ENCODE measurements around the gene ZNF491. TPM values are rescaled to one million over a fixed set of nuclear protein-coding genes. Genes with fewer than 3 reads are reported as not detected.

ZNF491 gene
- total and polyA plus RNA-seq, 9 of the 15 experiments (the other 6 are each of a cell fraction or from before 2014, with no cell fraction given): 0.19 to 0.95 (median 0.39) TPM; not detected in 1

DNA sequence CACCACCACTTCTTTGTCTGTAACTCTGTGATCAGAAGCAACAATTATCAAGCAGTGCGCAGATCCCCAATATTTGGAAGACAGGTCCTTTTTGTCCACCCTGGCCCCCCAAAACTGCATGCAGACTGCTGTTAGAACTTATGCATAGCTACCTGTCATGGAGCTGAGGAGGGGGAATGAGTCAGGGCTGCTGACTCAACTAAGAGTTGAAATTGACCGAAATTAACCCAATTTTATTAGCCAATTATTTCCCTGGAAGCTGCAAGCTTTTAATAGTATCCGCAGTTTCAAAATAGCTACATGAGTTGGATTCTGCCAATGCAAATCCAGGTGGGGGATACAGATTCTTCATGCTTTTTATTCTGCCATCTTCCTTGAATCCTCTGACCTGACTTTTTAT, 14.0 kb upstream of the ZNF491 start:
- ATAC-seq: no peak
- no peak overlapping the region for H3K27ac ChIP-seq (ENCODE audit: extremely low read depth, low read depth, low read length)
- POLR2A ChIA-PET: no interaction called here
- in situ Hi-C loops (cut with MboI) (no loop called here), intact Hi-C loops (cut with micrococcal nuclease) (no loop called here)
- CTCF ChIA-PET (ENCODE audit: low intra/inter-chr PET ratio): no interaction called here
- no peak overlapping the region for H3K9ac ChIP-seq (ENCODE audit: insufficient read depth in 1 of 2, low read depth in 2 of 2, low read length in 2 of 2)
- no peak overlapping the region for H3K4me3 ChIP-seq
- no peaks in the 10 kb centered on the region for H3K27me3 ChIP-seq (ENCODE audit: control insufficient read depth in 2 of 2, insufficient read depth in 2 of 2, low read length in 2 of 2)
- H3K79me2 ChIP-seq (ENCODE audit: control insufficient read depth, insufficient read depth, low read length): no peaks in the 10 kb centered on the region
- peaks cover 35% of the 10 kb centered on the region for H3K9me3 ChIP-seq (replicated peaks; ENCODE audit: control insufficient read depth, insufficient read depth, low read depth, low read length)
- TF ChIP-seq SP2 (IDR thresholded peaks at IDR 0.05; ENCODE audit: extremely low read depth, low read depth, low read length, poor library complexity, severe bottlenecking) (no peak), NR2C2 (CRISPR knock-in tag; IDR thresholded peaks at IDR 0.05) (no peak), NR2C2 (tag; IDR thresholded peaks at IDR 0.05) (no peak), PTTG1 (tag; IDR thresholded peaks at IDR 0.05; ENCODE audit: low read depth) (no peak), HDAC8 (tag; IDR thresholded peaks at IDR 0.05) (no peak), ZC3H11A (IDR thresholded peaks at IDR 0.05; ENCODE audit: low read depth, low read length) (no peak), ZSCAN29 (IDR thresholded peaks at IDR 0.05) (no peak), NFATC3 (IDR thresholded peaks at IDR 0.05) (no peak), POLR2A (conservative IDR thresholded peaks at IDR 0.05) (no peak), KDM5B (IDR thresholded peaks at IDR 0.05; ENCODE audit: insufficient replicate concordance, low read depth, low read length) (no peak), KLF10 (CRISPR knock-in tag; IDR thresholded peaks at IDR 0.05) (no peak), DIDO1 (tag; IDR thresholded peaks at IDR 0.05; ENCODE audit: low read depth) (no peak), HDAC2 (IDR thresholded peaks at IDR 0.05) (no peak), TAF1 (IDR thresholded peaks at IDR 0.05; ENCODE audit: control insufficient read depth, extremely low read depth, insufficient read depth, low read length, severe bottlenecking) (no peak), RAD21 (CRISPR knock-in tag; conservative IDR thresholded peaks at IDR 0.05 in 1 of 2, IDR thresholded peaks at IDR 0.05 in 1 of 2) (no peak), GATAD2A (IDR thresholded peaks at IDR 0.05) (no peak)
- TF ChIP-seq, protein P1, sequence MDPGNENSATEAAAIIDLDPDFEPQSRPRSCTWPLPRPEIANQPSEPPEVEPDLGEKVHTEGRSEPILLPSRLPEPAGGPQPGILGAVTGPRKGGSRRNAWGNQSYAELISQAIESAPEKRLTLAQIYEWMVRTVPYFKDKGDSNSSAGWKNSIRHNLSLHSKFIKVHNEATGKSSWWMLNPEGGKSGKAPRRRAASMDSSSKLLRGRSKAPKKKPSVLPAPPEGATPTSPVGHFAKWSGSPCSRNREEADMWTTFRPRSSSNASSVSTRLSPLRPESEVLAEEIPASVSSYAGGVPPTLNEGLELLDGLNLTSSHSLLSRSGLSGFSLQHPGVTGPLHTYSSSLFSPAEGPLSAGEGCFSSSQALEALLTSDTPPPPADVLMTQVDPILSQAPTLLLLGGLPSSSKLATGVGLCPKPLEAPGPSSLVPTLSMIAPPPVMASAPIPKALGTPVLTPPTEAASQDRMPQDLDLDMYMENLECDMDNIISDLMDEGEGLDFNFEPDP (CRISPR knock-in tag; IDR thresholded peaks at IDR 0.05): no peak
- TF ChIP-seq, protein P2, sequence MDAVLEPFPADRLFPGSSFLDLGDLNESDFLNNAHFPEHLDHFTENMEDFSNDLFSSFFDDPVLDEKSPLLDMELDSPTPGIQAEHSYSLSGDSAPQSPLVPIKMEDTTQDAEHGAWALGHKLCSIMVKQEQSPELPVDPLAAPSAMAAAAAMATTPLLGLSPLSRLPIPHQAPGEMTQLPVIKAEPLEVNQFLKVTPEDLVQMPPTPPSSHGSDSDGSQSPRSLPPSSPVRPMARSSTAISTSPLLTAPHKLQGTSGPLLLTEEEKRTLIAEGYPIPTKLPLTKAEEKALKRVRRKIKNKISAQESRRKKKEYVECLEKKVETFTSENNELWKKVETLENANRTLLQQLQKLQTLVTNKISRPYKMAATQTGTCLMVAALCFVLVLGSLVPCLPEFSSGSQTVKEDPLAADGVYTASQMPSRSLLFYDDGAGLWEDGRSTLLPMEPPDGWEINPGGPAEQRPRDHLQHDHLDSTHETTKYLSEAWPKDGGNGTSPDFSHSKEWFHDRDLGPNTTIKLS (IDR thresholded peaks at IDR 0.05; ENCODE audit: borderline replicate concordance, low read depth): no peak
- TF ChIP-seq, protein P3, sequence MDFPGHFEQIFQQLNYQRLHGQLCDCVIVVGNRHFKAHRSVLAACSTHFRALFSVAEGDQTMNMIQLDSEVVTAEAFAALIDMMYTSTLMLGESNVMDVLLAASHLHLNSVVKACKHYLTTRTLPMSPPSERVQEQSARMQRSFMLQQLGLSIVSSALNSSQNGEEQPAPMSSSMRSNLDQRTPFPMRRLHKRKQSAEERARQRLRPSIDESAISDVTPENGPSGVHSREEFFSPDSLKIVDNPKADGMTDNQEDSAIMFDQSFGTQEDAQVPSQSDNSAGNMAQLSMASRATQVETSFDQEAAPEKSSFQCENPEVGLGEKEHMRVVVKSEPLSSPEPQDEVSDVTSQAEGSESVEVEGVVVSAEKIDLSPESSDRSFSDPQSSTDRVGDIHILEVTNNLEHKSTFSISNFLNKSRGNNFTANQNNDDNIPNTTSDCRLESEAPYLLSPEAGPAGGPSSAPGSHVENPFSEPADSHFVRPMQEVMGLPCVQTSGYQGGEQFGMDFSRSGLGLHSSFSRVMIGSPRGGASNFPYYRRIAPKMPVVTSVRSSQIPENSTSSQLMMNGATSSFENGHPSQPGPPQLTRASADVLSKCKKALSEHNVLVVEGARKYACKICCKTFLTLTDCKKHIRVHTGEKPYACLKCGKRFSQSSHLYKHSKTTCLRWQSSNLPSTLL (IDR thresholded peaks at IDR 0.05): no peak
- no peaks in the 10 kb centered on the region for H4K20me1 ChIP-seq (replicated peaks; ENCODE audit: control insufficient read depth, insufficient read depth, low read length)
- no peaks in the 10 kb centered on the region for H3K9me1 ChIP-seq (ENCODE audit: control insufficient read depth, insufficient read depth, low read length)
- BruUV-seq (replicated peaks): no TSS peak
- no peak for DNase-seq (ENCODE audit: extremely low read depth in 1 of 4, low spot score in 3 of 4)
- FAIRE-seq: no peak
- 86% methylated on average over 3 of the region's 3 CpGs for WGBS (ENCODE audit: insufficient coverage, low coverage, missing lambda C conversion rate)
- H2AFZ ChIP-seq (ENCODE audit: low read depth, low read length): no peak overlapping the region
- peaks cover 32% of the 10 kb centered on the region for H3K36me3 ChIP-seq (ENCODE audit: control insufficient read depth, insufficient read depth, low read length)
- H3K4me2 ChIP-seq (ENCODE audit: insufficient read depth, low read length): no peak overlapping the region
- no peaks in the 10 kb centered on the region for H3K4me1 ChIP-seq (replicated peaks in 1 of 2; ENCODE audit: control insufficient read depth in 2 of 2, insufficient read depth in 2 of 2, low read length in 2 of 2)

Data from K562 (cell line).